ENCODE measurements around the gene COL17A1. TPM values are rescaled to one million over a fixed set of nuclear protein-coding genes. Genes with fewer than 3 reads are reported as not detected.

Gene COL17A1
- total RNA-seq, 2 experiments from 2014 or later = not detected

DNA sequence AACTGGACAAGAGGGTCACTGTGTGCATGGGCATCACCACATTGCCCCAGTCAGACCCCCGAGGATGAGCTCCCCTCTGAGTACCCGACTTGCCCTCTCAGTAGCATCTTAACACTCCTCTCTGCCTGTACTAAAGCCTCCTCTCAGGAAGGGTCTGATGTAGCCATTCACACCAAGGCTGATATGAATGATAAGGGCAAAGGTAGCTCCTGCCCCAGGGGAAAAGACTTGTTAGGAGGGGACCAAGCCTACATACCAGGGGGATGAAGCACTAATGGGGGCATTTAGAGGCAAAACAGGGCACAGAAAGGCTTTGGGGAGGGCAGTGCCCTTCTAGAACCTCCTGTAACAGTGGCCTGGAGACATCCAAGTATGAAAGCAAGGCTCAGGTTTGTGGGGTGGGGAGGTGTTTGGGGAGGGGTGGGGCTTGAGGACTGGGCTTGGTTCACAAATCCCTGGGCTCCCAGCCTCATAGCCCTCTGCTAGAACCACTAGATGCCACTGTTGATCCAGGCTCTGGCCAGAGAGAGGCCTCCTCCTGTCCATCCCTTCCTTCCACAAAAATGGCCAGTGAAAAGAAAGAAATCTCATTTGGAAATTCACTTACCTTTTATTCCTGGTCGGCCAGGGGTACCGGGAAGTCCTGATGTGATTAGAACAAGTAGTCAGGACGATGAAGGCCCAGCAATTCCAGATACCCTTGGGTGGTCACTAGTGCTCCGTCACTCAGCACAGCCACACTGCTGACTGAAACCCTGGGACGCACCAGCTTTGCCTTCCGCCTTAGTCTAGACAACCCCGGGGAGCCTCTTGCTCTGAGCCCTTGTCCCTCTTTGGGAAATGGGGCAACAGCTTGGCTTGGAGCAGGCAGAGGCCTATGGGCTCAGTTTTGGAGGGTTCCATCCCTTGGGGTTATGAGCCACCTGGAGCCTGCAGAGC is 40.3 kb downstream of the COL17A1 start:
- no peaks in the 10 kb centered on the region for H3K9me3 Mint-ChIP-seq
- DNase-seq (peak; percentile 29), ATAC-seq (peak; percentile 49)
- no peak overlapping the region for H3K4me3 Mint-ChIP-seq
- intact Hi-C loops (cut with micrococcal nuclease) = no loop called here
- TF ChIP-seq, protein P1, sequence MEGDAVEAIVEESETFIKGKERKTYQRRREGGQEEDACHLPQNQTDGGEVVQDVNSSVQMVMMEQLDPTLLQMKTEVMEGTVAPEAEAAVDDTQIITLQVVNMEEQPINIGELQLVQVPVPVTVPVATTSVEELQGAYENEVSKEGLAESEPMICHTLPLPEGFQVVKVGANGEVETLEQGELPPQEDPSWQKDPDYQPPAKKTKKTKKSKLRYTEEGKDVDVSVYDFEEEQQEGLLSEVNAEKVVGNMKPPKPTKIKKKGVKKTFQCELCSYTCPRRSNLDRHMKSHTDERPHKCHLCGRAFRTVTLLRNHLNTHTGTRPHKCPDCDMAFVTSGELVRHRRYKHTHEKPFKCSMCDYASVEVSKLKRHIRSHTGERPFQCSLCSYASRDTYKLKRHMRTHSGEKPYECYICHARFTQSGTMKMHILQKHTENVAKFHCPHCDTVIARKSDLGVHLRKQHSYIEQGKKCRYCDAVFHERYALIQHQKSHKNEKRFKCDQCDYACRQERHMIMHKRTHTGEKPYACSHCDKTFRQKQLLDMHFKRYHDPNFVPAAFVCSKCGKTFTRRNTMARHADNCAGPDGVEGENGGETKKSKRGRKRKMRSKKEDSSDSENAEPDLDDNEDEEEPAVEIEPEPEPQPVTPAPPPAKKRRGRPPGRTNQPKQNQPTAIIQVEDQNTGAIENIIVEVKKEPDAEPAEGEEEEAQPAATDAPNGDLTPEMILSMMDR (IDR thresholded peaks at IDR 0.05) = no peak
- no peaks in the 10 kb centered on the region for H3K4me1 Mint-ChIP-seq (ENCODE audit: low read depth)
- CTCF ChIA-PET = interaction anchor here (1.1 to 1.5 kb wide), 2 partner anchors 79 to 228 kb away, joined by 3 read pairs; no protein-coding TSS in a partner anchor
- H3K27ac Mint-ChIP-seq = no peak overlapping the region
- H3K36me3 Mint-ChIP-seq (ENCODE audit: low read depth) = no peaks in the 10 kb centered on the region
- POLR2A ChIA-PET = interaction anchor here (1.1 kb wide), 1 partner anchor 77 kb away, joined by 3 read pairs; the partner anchor contains the start of gene SFR1
- H3K27me3 Mint-ChIP-seq = no peaks in the 10 kb centered on the region

DNA sequence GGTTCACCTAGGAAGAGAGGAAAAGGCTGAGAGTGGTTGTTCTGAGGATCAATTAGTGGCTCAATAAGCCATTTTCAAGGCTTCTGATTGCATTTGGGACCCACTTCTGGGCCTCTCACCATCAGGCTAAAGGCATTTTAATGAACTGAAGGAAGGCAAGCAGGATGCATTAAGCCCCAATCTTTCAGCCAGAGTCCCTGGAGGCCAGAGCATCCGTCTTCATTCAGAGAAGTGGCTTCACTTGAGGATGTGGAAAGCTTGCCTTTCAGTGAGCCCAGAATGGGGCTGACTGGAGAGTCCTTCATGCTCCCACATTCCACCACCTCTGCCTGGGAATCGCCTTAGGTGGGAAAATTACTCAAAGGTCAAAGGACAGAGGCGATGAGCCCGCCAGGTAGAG is 41.8 kb downstream of the COL17A1 start:
- TF ChIP-seq, protein P1 (IDR thresholded peaks at IDR 0.05) = no peak
- Mint-ChIP-seq H3K4me1 (ENCODE audit: low read depth) (no peaks in the 10 kb centered on the region), H3K9me3 (no peaks in the 10 kb centered on the region), H3K27ac (no peak overlapping the region), H3K4me3 (no peak overlapping the region), H3K27me3 (no peaks in the 10 kb centered on the region), H3K36me3 (ENCODE audit: low read depth) (no peaks in the 10 kb centered on the region)
- no peak for DNase-seq
- ATAC-seq = no peak
- ChIA-PET CTCF (no interaction called here), POLR2A (no interaction called here)
- intact Hi-C loops (cut with micrococcal nuclease) = no loop called here

DNA sequence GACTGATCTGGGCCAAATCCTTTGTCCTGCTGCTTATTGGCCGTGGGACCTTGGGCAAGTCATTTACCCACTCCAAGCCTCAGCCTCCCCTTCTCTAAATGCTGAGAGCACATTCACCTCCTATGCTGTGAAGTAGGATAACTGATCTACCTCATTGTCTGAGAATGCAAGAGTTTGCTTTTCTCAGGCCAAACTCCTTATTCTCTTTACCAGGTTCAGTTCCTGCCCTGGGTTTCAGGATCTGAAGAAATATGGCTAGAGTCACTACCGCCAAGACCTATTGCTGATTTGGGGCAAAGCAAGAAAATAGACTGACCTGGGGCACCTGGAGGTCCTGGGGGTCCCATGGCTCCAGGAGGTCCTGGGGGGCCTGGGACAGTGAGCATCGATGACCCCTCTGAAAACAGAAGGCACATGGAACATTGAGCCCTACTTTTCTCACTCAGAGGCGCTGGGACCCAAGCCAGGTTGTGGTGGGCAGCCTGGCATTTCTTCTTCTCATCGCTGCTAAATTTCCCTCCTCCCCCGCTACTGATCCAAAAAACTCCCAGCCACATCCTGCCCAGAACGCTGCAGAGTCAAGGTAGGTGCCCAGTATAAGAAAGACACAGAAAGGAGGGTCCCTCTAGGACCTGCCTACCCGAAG is 42.4 kb downstream of the COL17A1 start:
- H3K36me3 Mint-ChIP-seq (ENCODE audit: low read depth) = no peaks in the 10 kb centered on the region
- H3K27me3 Mint-ChIP-seq = no peaks in the 10 kb centered on the region
- H3K9me3 Mint-ChIP-seq = no peaks in the 10 kb centered on the region
- H3K27ac Mint-ChIP-seq = no peak overlapping the region
- no peak overlapping the region for H3K4me3 Mint-ChIP-seq
- DNase-seq (no peak), ATAC-seq (no peak)
- H3K4me1 Mint-ChIP-seq (ENCODE audit: low read depth) = no peaks in the 10 kb centered on the region
- intact Hi-C loops (cut with micrococcal nuclease) = no loop called here
- ChIA-PET POLR2A (no interaction called here), CTCF (no interaction called here)
- TF ChIP-seq, protein P1 (IDR thresholded peaks at IDR 0.05) = no peak

DNA sequence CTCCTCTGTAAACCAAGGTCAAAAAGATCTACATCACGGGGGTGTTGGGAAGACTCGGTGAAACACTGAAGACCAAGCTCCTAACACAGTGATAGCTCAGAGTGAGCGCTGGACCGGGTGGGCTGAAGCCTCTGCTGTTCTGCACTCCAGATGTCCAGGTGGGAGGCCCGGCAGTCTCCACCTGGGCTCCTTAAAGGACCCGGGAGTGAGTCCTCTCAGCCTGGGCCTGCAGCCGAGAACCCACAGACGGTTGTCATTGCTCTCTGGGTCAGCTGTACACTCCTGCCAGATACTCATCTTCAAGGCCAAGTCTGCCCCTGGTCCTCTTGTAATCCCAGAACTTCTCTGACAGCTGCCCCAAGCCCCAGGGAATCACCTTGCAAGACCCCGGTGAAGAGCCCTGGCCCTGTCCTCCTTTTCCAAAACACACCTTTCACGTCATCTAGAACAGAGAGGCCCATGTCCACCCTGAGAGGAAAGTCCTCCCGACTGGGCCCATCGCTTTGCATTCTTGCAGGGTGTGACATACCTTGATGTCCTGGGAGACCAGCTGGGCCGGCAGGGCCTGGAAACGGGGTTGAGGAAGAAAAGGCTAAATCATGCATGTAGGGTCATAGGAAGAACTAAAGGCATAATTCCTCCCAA is 43.7 kb downstream of the COL17A1 start:
- Mint-ChIP-seq H3K27me3 (no peaks in the 10 kb centered on the region), H3K9me3 (no peaks in the 10 kb centered on the region), H3K36me3 (ENCODE audit: low read depth) (no peaks in the 10 kb centered on the region), H3K4me1 (ENCODE audit: low read depth) (no peaks in the 10 kb centered on the region), H3K4me3 (no peak overlapping the region), H3K27ac (no peak overlapping the region)
- TF ChIP-seq, protein P1 (IDR thresholded peaks at IDR 0.05) = no peak
- CTCF ChIA-PET = no interaction called here
- DNase-seq (no peak), ATAC-seq (no peak)
- intact Hi-C loops (cut with micrococcal nuclease) = no loop called here
- POLR2A ChIA-PET = no interaction called here
